B cell (primary cell): ENCODE data around the gene POMT1. TPM values are rescaled to one million over a fixed set of nuclear protein-coding genes. Genes with fewer than 3 reads are reported as not detected.

Source experiments
- ATAC-seq: fragments of 200-7000 bp; cut with Tn5 transposase; one replicate; pipeline ENCODE4 v1.10.0; 2021; ENCODE audit warnings: low read depth, mild to moderate bottlenecking, moderate number of reproducible peaks, moderate library complexity
- CTCF ChIA-PET: fragments of 350-600 bp; sonication (Branson Sonifier 250); formaldehyde crosslinking; loops from one replicate; lab custom pipeline; 2021; ENCODE audit warnings: antibody characterized with exemption, inconsistent platforms; lab: Charles Lee
- POLR2A ChIA-PET: fragments of 350-600 bp; sonication (Branson Sonifier 250); formaldehyde crosslinking; loops from one replicate; lab custom pipeline; 2021; ENCODE audit warnings: antibody characterized with exemption; lab: Charles Lee
- DNase-seq: peaks from one replicate; pipeline ENCODE4 v3.0.0; 2013
- H2AFZ ChIP-seq: 2 replicates; pipeline ENCODE4 v1.6.1; 2012; ENCODE audit warnings: mild to moderate bottlenecking, low read depth, low read length; ENCODE audit not compliant: insufficient read depth, poor library complexity, severe bottlenecking
- H3K27ac ChIP-seq, 2 donors: 1 replicate in 1 of 2; 2 replicates in 1 of 2; pipeline ENCODE4 v1.5.1; 2012 to 2013; ENCODE audit warnings: low read length in 2 of 2, mild to moderate bottlenecking in 2 of 2, moderate library complexity in 1 of 2
- H3K27me3 ChIP-seq, 4 experiments: fragments of 200-600 bp in 1 of 4; sonication (generic) in 1 of 4; replicated peaks in 1 of 4; 1 replicate in 2 of 4; 2 replicates in 2 of 4; pipeline versions ENCODE4 v1.6.1 to v1.7.0; 2013 to 2016; ENCODE audit warnings: low read length in 3 of 4, mild to moderate bottlenecking in 2 of 4, mixed read lengths in 1 of 4, moderate library complexity in 1 of 4; ENCODE audit not compliant: insufficient read depth in 4 of 4, control insufficient read depth in 3 of 4; ENCODE audit errors: control extremely low read depth in 1 of 4
- H3K36me3 ChIP-seq, 2 experiments: replicated peaks in 1 of 2; 1 replicate in 1 of 2; 2 replicates in 1 of 2; pipeline versions ENCODE4 v1.6.1 to v1.7.1; 2013; ENCODE audit warnings: low read length in 1 of 2; ENCODE audit not compliant: insufficient read depth in 2 of 2, control insufficient read depth in 1 of 2; ENCODE audit errors: control extremely low read depth in 1 of 2, extremely low read depth in 1 of 2
- H3K4me1 ChIP-seq, 2 donors: fragments of 200-600 bp in 1 of 2; sonication (generic) in 1 of 2; 1 replicate in 1 of 2; 2 replicates in 1 of 2; pipeline versions ENCODE4 v1.5.1 to v1.6.1; 2013 to 2017; ENCODE audit warnings: low read length in 2 of 2; ENCODE audit not compliant: control insufficient read depth in 2 of 2, insufficient read depth in 2 of 2
- H3K4me2 ChIP-seq: replicated peaks from 2 replicates; pipeline ENCODE3; 2012; ENCODE audit warnings: mild to moderate bottlenecking, low read depth, low read length; ENCODE audit not compliant: poor library complexity, severe bottlenecking
- H3K4me3 ChIP-seq, 5 experiments: fragments of 200-600 bp in 1 of 5; sonication (generic) in 1 of 5; 1 replicate in 3 of 5; 2 replicates in 2 of 5; pipeline versions ENCODE4 v1.5.1 to v1.7.0; 2011 to 2016; ENCODE audit warnings: low read length in 4 of 5, mild to moderate bottlenecking in 4 of 5, low read depth in 2 of 5, control low read depth in 1 of 5, moderate library complexity in 1 of 5; ENCODE audit not compliant: insufficient read depth in 1 of 5; ENCODE audit errors: control extremely low read depth in 1 of 5, extremely low read depth in 1 of 5
- H3K79me2 ChIP-seq: fragments of 200-600 bp; sonication (generic); one replicate; pipeline ENCODE4 v1.6.0; 2016; ENCODE audit warnings: low read length; ENCODE audit not compliant: control insufficient read depth, insufficient read depth
- H3K9ac ChIP-seq: fragments of 200-600 bp; sonication (generic); 2 replicates; pipeline ENCODE4 v1.6.1; 2017; ENCODE audit warnings: mild to moderate bottlenecking, low read length, moderate library complexity
- H3K9me3 ChIP-seq, 3 donors: one replicate each; pipeline versions ENCODE4 v1.6.1 to v1.7.1; 2013; ENCODE audit warnings: low read length in 2 of 3; ENCODE audit not compliant: control insufficient read depth in 2 of 3, insufficient read depth in 1 of 3; ENCODE audit errors: control extremely low read depth in 1 of 3
- H4K20me1 ChIP-seq: 2 replicates; pipeline ENCODE4 v1.6.0; 2012; ENCODE audit warnings: mild to moderate bottlenecking, low read length; ENCODE audit not compliant: insufficient read depth, control insufficient read depth, poor library complexity, severe bottlenecking
- H3K27ac Mint-ChIP-seq: one replicate; pipeline ENCODE4 v1.8.0; 2021; ENCODE audit warnings: mixed read lengths
- H3K27me3 Mint-ChIP-seq: one replicate; pipeline ENCODE4 v1.8.0; 2021; ENCODE audit warnings: mixed read lengths
- H3K4me1 Mint-ChIP-seq: one replicate; pipeline ENCODE4 v1.8.0; 2021; ENCODE audit warnings: mixed read lengths
- H3K4me3 Mint-ChIP-seq: one replicate; pipeline ENCODE4 v1.8.0; 2021; ENCODE audit warnings: mixed read lengths
- H3K9me3 Mint-ChIP-seq: one replicate; pipeline ENCODE4 v1.8.0; 2022; ENCODE audit warnings: mixed read lengths; ENCODE audit not compliant: insufficient read depth
- CTCF ChIP-seq: fragments of 200-600 bp; IDR thresholded peaks from one replicate; pipeline ENCODE4 v1.8.0; 2022; ENCODE audit warnings: antibody characterized with exemption, mild to moderate bottlenecking
- EZH2 ChIP-seq: IDR thresholded peaks from 2 replicates; pipeline ENCODE4 v1.6.1; 2012; ENCODE audit warnings: borderline replicate concordance, low read depth, mild to moderate bottlenecking, moderate library complexity, low read length; ENCODE audit not compliant: insufficient read depth, poor library complexity, severe bottlenecking
- WGBS: methylation state at CpG from one replicate; pipeline ENCODE4 v1.1.5; 2013; ENCODE audit warnings: missing lambda C conversion rate; ENCODE audit not compliant: insufficient coverage; 5-methylcytosine and 5-hydroxymethylcytosine counted together
- intact Hi-C: fragments of 100-400 bp; cut with micrococcal nuclease; formaldehyde crosslinking; loops from one replicate; pipeline ENCODE4 v1.10.0; 2022
- polyA plus RNA-seq: library from polyadenylated mRNA; depleted of rRNA; stranded (reverse); fragments of >200 nt; gene quantifications from 2 replicates; pipeline ENCODE4 v1.2.3, GENCODE V29; 2012
- total RNA-seq, 2 donors: library from RNA; stranded (reverse); fragments of 120-200 nt in 1 of 2; gene quantifications; 1 replicate in 1 of 2; 2 replicates in 1 of 2; pipeline versions ENCODE4 v1.2.3 to v1.2.4, GENCODE V29; 2013 to 2022

The POMT1 gene
- total and polyA plus RNA-seq, 2 donors (not counting 1 experiment from before 2014, with no cell fraction given): 41.9 to 42.0 TPM

- no peak overlapping the region for H3K4me3 Mint-ChIP-seq
These were observed 45.0 kb upstream of the POMT1 start for GRCh38 chr9:131457746-131458145.

DNA sequence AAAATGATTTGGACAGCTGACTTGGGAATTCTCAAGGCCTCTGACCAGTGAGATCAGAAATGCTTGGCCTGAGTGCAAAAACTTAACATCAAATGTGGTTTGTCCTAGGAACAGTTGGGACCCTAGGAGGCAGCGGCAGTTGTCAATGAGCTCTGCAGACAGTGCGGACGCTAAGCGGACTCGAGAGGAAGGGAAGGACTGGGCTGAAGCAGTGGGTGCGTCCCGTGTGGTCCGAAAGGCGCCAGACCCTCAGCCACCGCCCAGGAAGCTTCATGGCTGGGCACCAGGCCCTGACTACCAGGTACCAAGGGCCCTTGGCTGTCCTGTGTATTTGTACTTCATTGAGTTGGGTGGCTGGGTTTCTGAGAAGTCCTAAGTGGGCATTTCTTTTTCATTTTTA, 43.7 kb upstream of the POMT1 start:
- ATAC-seq (no peak), DNase-seq (no peak)
- H2AFZ ChIP-seq: no peak overlapping the region
- Mint-ChIP-seq H3K4me1 (no peaks in the 10 kb centered on the region), H3K27me3 (no peaks in the 10 kb centered on the region), H3K4me3 (no peak overlapping the region), H3K9me3 (no peaks in the 10 kb centered on the region), H3K27ac (no peak overlapping the region)
- TF ChIP-seq CTCF: no peak
- no peak for TF ChIP-seq EZH2
- H3K9ac ChIP-seq: no peak overlapping the region
- H3K36me3 ChIP-seq: peaks cover 0 to 84% of the 10 kb centered on the region in 2 experiments
- no peaks in the 10 kb centered on the region for H3K4me1 ChIP-seq
- POLR2A ChIA-PET: no interaction called here
- CTCF ChIA-PET: interaction anchor here (1.0 kb wide), 1 partner anchor 109 kb away, joined by 3 read pairs; no protein-coding TSS in a partner anchor
- no peak overlapping the region for H3K27ac ChIP-seq
- intact Hi-C loops: no loop called here
- peaks cover 76% of the 10 kb centered on the region for H3K79me2 ChIP-seq
- 99% methylated on average over 10 of the region's 10 CpGs for WGBS
- H3K4me2 ChIP-seq: no peak overlapping the region
- no peak overlapping the region for H3K4me3 ChIP-seq
- peaks cover 44% of the 10 kb centered on the region for H4K20me1 ChIP-seq
- no peaks in the 10 kb centered on the region for H3K9me3 ChIP-seq
- H3K27me3 ChIP-seq: no peaks in the 10 kb centered on the region

More at GRCh38 chr9:131457746-131458145, 45.0 kb upstream of the POMT1 start:
- DNase-seq (no peak), ATAC-seq (no peak)
- WGBS: over 99% methylated on average over 9 of the region's 10 CpGs
- Histone ChIP-seq H3K36me3 (peaks cover 0 to 81% of the 10 kb centered on the region in 2 experiments), H3K9ac (no peak overlapping the region), H3K4me2 (no peak overlapping the region), H3K27me3 (no peaks in the 10 kb centered on the region), H3K4me1 (no peaks in the 10 kb centered on the region), H3K79me2 (peaks cover 79% of the 10 kb centered on the region), H3K9me3 (no peaks in the 10 kb centered on the region), H2AFZ (no peak overlapping the region), H3K4me3 (no peak overlapping the region), H4K20me1 (peaks cover 50% of the 10 kb centered on the region), H3K27ac (no peak overlapping the region)
- no peak for TF ChIP-seq EZH2
- TF ChIP-seq CTCF: no peak
- H3K9me3 Mint-ChIP-seq: no peaks in the 10 kb centered on the region
- no peak overlapping the region for H3K27ac Mint-ChIP-seq
- no peaks in the 10 kb centered on the region for H3K27me3 Mint-ChIP-seq
- intact Hi-C loops: no loop called here
- no peaks in the 10 kb centered on the region for H3K4me1 Mint-ChIP-seq
- POLR2A ChIA-PET: no interaction called here
- CTCF ChIA-PET: interaction anchor here (0.8 kb wide), 1 partner anchor 24 kb away, joined by 3 read pairs; no protein-coding TSS in a partner anchor
